KBM-7 (cell line): ENCODE measurements around the gene COQ3.
"Not testable (repeated sequence)": the region's sequence is repeated elsewhere in the genome, so short reads cannot be mapped to it uniquely, and the experiment has no call there.

ENCODE experiments used
- DNase-seq: peaks from one replicate; pipeline ENCODE4 v3.0.0-alpha.2; 2015
- in situ Hi-C: fragments of 300-500 bp; cut with MboI; formaldehyde crosslinking; loops from 2 replicates; pipeline ENCODE4 v1.14.3; 2020; ENCODE audit warnings: low sequenced_read_pairs, low pct_unique_long_range_greater_than_20kb, mixed read lengths

Gene COQ3

GRCh38 chr6:99341862-99342455 lies 52.0 kb downstream of the COQ3 start:
- in situ Hi-C loops, result no loop called here
- DNase-seq, result no peak

GRCh38 chr6:99338188-99338587 lies 55.8 kb downstream of the COQ3 start:
- in situ Hi-C loops, result no loop called here
- DNase-seq, result no peak

- in situ Hi-C loops, result not testable (repeated sequence)
These were observed 58.7 kb downstream of the COQ3 start for GRCh38 chr6:99335298-99335697.

GRCh38 chr6:99334526-99335127 lies 59.4 kb downstream of the COQ3 start:
- in situ Hi-C loops, result no loop called here
- DNase-seq, result peak; percentile 73

More at GRCh38 chr6:99335298-99335697, 58.7 kb downstream of the COQ3 start:
- DNase-seq, result not testable (repeated sequence)

- in situ Hi-C loops, result no loop called here
- no peak for DNase-seq
These were observed 60.9 kb downstream of the COQ3 start for GRCh38 chr6:99333068-99333467.

GRCh38 chr6:99331531-99331930 lies 62.5 kb downstream of the COQ3 start:
- no peak for DNase-seq
- in situ Hi-C loops, result no loop called here

GRCh38 chr6:99330159-99330558 lies 63.8 kb downstream of the COQ3 start:
- peak; percentile 68 for DNase-seq
- in situ Hi-C loops, result no loop called here

GRCh38 chr6:99324996-99325395 lies 69.0 kb downstream of the COQ3 start:
- no peak for DNase-seq
- in situ Hi-C loops, result no loop called here
